ENCODE results near the gene NAA80.
A peak's percentile ranks its signal among the peaks of the same experiment; 100 is the strongest.

NAA80 gene

GRCh38 chr3:50293079-50293801 lies 6.0 kb downstream of the NAA80 start:
- Histone ChIP-seq H3K4me2 (ENCODE audit: insufficient read depth, low read length, poor library complexity, severe bottlenecking) (no peak overlapping the region), H2AK5ac (ENCODE audit: low read depth, low read length) (peak overlapping the region; percentile 88), H3K14ac (ENCODE audit: low read length) (no peak overlapping the region), H3K4me1 (ENCODE audit: control insufficient read depth in 2 of 2, insufficient read depth in 1 of 2, low read depth in 1 of 2, low read length in 2 of 2) (peaks cover 9 to 12% of the 10 kb centered on the region in 2 donors), H3K9ac (ENCODE audit: low read depth, low read length, poor library complexity) (no peak overlapping the region), H3K4ac (ENCODE audit: low read length) (no peak overlapping the region), H3K4me3 (ENCODE audit: low read length in 2 of 2) (peak overlapping the region in 1 of 2 donors; percentile 99), H4K91ac (ENCODE audit: low read depth, low read length, poor library complexity) (no peak overlapping the region), H3K23ac (ENCODE audit: low read depth, low read length, poor library complexity) (no peak overlapping the region), H3K27me3 (ENCODE audit: control insufficient read depth in 3 of 3, insufficient read depth in 3 of 3, low read depth in 1 of 3, low read length in 3 of 3) (no peaks in the 10 kb centered on the region), H3K9me3 (replicated peaks in 1 of 2; ENCODE audit: control insufficient read depth in 2 of 2, insufficient read depth in 1 of 2, low read depth in 1 of 2, low read length in 2 of 2) (no peaks in the 10 kb centered on the region), H2AFZ (ENCODE audit: low read length) (peak overlapping the region; percentile 70), H2BK5ac (ENCODE audit: low read length) (no peak overlapping the region), H2BK120ac (ENCODE audit: low read depth, low read length) (no peak overlapping the region), H3K18ac (ENCODE audit: low read length) (no peak overlapping the region), H4K8ac (ENCODE audit: low read depth, low read length) (no peak overlapping the region), H2BK12ac (ENCODE audit: low read length) (no peak overlapping the region), H3K36me3 (replicated peaks in 1 of 2; ENCODE audit: control insufficient read depth in 2 of 2, insufficient read depth in 2 of 2, low read length in 2 of 2) (peaks cover 21 to 25% of the 10 kb centered on the region in 2 donors), H2BK15ac (ENCODE audit: low read length) (no peak overlapping the region), H3K27ac (replicated peaks; ENCODE audit: low read length) (no peak overlapping the region), H3K79me1 (ENCODE audit: low read depth, low read length) (peaks cover 17% of the 10 kb centered on the region)
- no peak for DNase-seq (ENCODE audit: low spot score)
- no CpG with 5 or more reads among the region's 12 CpGs for WGBS, 2 donors (ENCODE audit: extremely low coverage in 2 of 2, insufficient read length in 2 of 2, insufficient replicate concordance in 1 of 2)

DNA sequence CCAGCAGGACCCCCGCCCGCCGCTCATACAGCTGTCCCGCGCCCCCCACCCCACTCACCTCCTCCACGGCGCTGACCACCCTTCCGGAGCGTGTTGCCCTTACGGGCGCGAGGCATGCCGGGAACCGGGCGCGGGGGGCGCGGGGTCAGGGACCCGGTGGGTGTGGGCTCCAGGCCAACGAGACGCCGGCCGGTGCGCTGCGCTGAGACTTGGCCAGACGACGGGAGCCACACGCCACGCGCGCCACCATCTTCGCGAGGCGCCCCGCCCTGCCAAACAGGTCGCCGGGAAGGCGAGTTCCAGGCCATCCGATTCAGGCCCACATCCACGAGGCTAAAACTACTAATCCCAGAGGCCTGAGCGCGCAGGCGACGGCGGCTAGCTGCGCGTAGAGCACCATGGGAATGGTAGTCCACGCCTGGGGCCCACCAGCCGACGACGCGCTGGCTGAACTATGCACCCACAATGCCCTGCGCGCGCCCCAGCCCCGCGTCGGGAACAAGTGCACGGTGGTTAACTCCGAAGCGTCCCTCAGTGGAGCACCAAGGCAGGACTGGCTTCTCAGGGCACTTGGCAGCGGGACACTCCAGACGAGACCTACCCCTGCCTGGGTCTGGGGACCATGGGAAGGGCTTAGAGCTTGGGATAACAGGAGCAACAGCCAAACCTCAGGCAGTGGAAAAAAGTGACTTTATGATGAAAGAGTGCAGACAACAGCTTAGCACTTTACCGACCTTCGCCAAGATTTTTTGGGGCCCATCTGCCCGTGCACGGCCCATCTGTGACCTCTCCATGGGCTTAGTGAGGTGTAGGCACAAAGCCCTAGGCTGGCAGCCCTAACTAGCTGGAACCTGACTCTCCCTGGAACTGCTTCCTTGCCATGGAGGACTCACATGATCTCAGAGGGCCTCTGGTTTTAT lies 6.8 kb downstream of the NAA80 start, which contains the start of gene IFRD2:
IFRD2 (minus strand) TSS at position 271 of the 920 bp plus-strand sequence; CDS start at position 116, 155 bp downstream.
- Histone ChIP-seq H3K18ac (ENCODE audit: low read length) (peak within 1 kb of the TSS; percentile 89), H4K91ac (ENCODE audit: low read depth, low read length, poor library complexity) (peak within 1 kb of the TSS; percentile 86), H2AK5ac (ENCODE audit: low read depth, low read length) (peak within 1 kb of the TSS; percentile 95), H3K9ac (ENCODE audit: low read depth, low read length, poor library complexity) (peak within 1 kb of the TSS; percentile 95), H3K4me2 (ENCODE audit: insufficient read depth, low read length, poor library complexity, severe bottlenecking) (peak within 1 kb of the TSS; percentile 96), H2BK15ac (ENCODE audit: low read length) (no peak within 1 kb of the TSS), H4K8ac (ENCODE audit: low read depth, low read length) (peak within 1 kb of the TSS; percentile 89), H3K23ac (ENCODE audit: low read depth, low read length, poor library complexity) (peak within 1 kb of the TSS; percentile 81), H2BK120ac (ENCODE audit: low read depth, low read length) (no peak within 1 kb of the TSS), H3K14ac (ENCODE audit: low read length) (no peak within 1 kb of the TSS), H3K36me3 (replicated peaks in 1 of 2; ENCODE audit: control insufficient read depth in 2 of 2, insufficient read depth in 2 of 2, low read length in 2 of 2) (peaks cover 29 to 34% of the 10 kb centered on the region in 2 donors), H3K79me1 (ENCODE audit: low read depth, low read length) (peaks cover 17% of the 10 kb centered on the region), H2AFZ (ENCODE audit: low read length) (peak within 1 kb of the TSS; percentile 91), H3K27me3 (ENCODE audit: control insufficient read depth in 3 of 3, insufficient read depth in 3 of 3, low read depth in 1 of 3, low read length in 3 of 3) (no peaks in the 10 kb centered on the region), H3K27ac (replicated peaks; ENCODE audit: low read length) (no peak within 1 kb of the TSS), H3K9me3 (replicated peaks in 1 of 2; ENCODE audit: control insufficient read depth in 2 of 2, insufficient read depth in 1 of 2, low read depth in 1 of 2, low read length in 2 of 2) (no peaks in the 10 kb centered on the region), H2BK12ac (ENCODE audit: low read length) (no peak within 1 kb of the TSS), H2BK5ac (ENCODE audit: low read length) (no peak within 1 kb of the TSS), H3K4me3 (ENCODE audit: low read length in 2 of 2) (peak within 1 kb of the TSS; percentile 82 to 99), H3K4ac (ENCODE audit: low read length) (no peak within 1 kb of the TSS), H3K4me1 (ENCODE audit: control insufficient read depth in 2 of 2, insufficient read depth in 1 of 2, low read depth in 1 of 2, low read length in 2 of 2) (peaks cover 9 to 12% of the 10 kb centered on the region in 2 donors)
- WGBS, 2 donors (ENCODE audit: extremely low coverage in 2 of 2, insufficient read length in 2 of 2, insufficient replicate concordance in 1 of 2) = no CpG with 5 or more reads among the region's 67 CpGs
- DNase-seq (ENCODE audit: low spot score) = peak; percentile 94

- WGBS, 2 donors (ENCODE audit: extremely low coverage in 2 of 2, insufficient read length in 2 of 2, insufficient replicate concordance in 1 of 2) = no CpG with 5 or more reads among the region's 16 CpGs
- Histone ChIP-seq H3K4me3 (ENCODE audit: low read length in 2 of 2) (peak overlapping the region; percentile 30 to 99), H4K8ac (ENCODE audit: low read depth, low read length) (no peak overlapping the region), H3K9me3 (replicated peaks in 1 of 2; ENCODE audit: control insufficient read depth in 2 of 2, insufficient read depth in 1 of 2, low read depth in 1 of 2, low read length in 2 of 2) (no peaks in the 10 kb centered on the region), H3K18ac (ENCODE audit: low read length) (no peak overlapping the region), H2BK15ac (ENCODE audit: low read length) (no peak overlapping the region), H3K23ac (ENCODE audit: low read depth, low read length, poor library complexity) (no peak overlapping the region), H2BK5ac (ENCODE audit: low read length) (no peak overlapping the region), H3K27ac (replicated peaks; ENCODE audit: low read length) (no peak overlapping the region), H4K91ac (ENCODE audit: low read depth, low read length, poor library complexity) (no peak overlapping the region), H2BK12ac (ENCODE audit: low read length) (no peak overlapping the region), H3K36me3 (replicated peaks in 1 of 2; ENCODE audit: control insufficient read depth in 2 of 2, insufficient read depth in 2 of 2, low read length in 2 of 2) (peaks cover 36 to 50% of the 10 kb centered on the region in 2 donors), H3K79me1 (ENCODE audit: low read depth, low read length) (peaks cover 17% of the 10 kb centered on the region), H2AK5ac (ENCODE audit: low read depth, low read length) (no peak overlapping the region), H3K27me3 (ENCODE audit: control insufficient read depth in 3 of 3, insufficient read depth in 3 of 3, low read depth in 1 of 3, low read length in 3 of 3) (no peaks in the 10 kb centered on the region), H2AFZ (ENCODE audit: low read length) (no peak overlapping the region), H3K4me1 (ENCODE audit: control insufficient read depth in 2 of 2, insufficient read depth in 1 of 2, low read depth in 1 of 2, low read length in 2 of 2) (peaks cover 11 to 12% of the 10 kb centered on the region in 2 donors), H2BK120ac (ENCODE audit: low read depth, low read length) (no peak overlapping the region), H3K9ac (ENCODE audit: low read depth, low read length, poor library complexity) (no peak overlapping the region), H3K4me2 (ENCODE audit: insufficient read depth, low read length, poor library complexity, severe bottlenecking) (no peak overlapping the region), H3K4ac (ENCODE audit: low read length) (no peak overlapping the region), H3K14ac (ENCODE audit: low read length) (no peak overlapping the region)
- no peak for DNase-seq (ENCODE audit: low spot score)
These were observed 9.0 kb downstream of the NAA80 start for GRCh38 chr3:50290161-50290641.
